NK-92 (cell line): ENCODE measurements around the gene GBP6.
"Not testable (repeated sequence)": the region's sequence is repeated elsewhere in the genome, so short reads cannot be mapped to it uniquely, and the experiment has no call there.

Experiments
- DNase-seq: peaks from one replicate; lab custom pipeline; 2025; ENCODE audit not compliant: unreplicated experiment; lab: John Stamatoyannopoulos, UW

Gene GBP6

GRCh38 chr1:89367221-89367620 is 3.4 kb downstream of the GBP6 start:
- DNase-seq, result no peak

DNA sequence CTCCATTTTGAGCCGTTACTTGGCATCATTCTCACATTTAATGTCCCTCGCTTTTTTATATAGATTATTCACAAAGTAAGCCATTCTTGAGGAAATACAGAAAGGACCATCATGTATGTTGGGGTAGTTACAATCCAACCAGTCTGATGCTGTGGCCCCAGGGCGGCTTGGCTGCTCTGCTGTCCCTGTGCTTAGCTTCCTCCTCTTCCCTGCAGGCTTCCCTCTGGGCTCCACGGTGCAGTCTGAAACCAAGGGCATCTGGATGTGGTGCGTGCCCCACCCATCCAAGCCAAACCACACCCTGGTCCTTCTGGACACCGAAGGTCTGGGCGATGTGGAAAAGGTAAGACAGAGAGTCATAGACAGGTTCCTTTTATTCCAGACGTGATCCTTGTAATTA is 5.5 kb downstream of the GBP6 start:
- no peak for DNase-seq

- DNase-seq, result not testable (repeated sequence)
Measured at GRCh38 chr1:89373810-89374209, 10.0 kb downstream of the GBP6 start.

DNA sequence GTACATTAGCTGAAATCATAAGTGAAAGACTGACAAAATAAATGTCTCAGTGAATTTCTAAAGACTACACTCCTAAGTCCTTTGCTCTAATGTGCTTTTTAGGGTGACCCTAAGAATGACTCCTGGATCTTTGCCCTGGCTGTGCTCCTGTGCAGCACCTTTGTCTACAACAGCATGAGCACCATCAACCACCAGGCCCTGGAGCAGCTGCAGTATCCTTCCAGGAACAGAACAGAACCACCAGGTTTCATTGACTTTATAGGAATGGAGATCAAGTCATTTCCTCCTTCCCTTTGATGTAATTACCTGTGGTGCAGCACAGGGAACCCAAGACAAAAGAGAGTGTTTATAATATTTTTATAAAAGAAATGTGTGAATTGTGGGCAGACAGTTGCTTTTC is 14.1 kb downstream of the GBP6 start:
- no peak for DNase-seq

GRCh38 chr1:89381618-89382017 is 17.8 kb downstream of the GBP6 start:
- no peak for DNase-seq

DNA sequence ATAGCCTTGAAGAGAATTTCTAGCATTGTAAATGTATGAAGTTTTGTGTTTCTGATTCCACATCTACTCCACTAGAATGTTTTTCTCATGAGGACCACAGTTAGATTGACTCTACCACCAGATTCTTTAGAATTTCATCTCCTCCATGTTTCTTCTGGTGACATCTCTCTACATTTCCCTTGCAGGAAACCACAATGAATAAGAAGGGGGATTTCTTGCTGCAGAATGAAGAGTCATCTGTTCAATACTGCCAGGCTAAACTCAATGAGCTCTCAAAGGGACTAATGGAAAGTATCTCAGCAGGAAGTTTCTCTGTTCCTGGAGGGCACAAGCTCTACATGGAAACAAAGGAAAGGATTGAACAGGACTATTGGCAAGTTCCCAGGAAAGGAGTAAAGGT is 18.6 kb downstream of the GBP6 start:
- DNase-seq, result no peak

GRCh38 chr1:89383185-89383584 is 19.3 kb downstream of the GBP6 start:
- DNase-seq, result no peak

DNA sequence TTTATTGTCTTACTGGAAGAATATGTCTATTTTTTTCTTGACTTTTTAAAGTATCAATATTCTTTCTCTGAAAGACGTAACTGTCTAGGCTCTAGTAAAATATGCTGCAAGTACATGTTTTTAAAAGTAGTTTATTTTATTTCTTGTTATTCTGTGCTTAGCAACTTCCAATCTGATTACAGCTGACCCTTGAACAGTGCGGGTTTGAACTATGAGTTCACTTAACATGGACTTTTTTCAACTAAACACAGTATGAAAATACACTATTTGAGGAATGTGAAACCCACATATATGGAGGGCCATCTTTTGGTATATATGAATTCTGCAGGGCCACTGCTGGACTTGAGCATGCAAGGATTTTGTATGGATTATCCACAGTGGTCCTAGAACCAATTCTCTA is 26.8 kb downstream of the GBP6 start:
- no peak for DNase-seq

- DNase-seq, result no peak
Measured at GRCh38 chr1:89391686-89392085, 27.8 kb downstream of the GBP6 start.

GRCh38 chr1:89394851-89395250 is 31.0 kb downstream of the GBP6 start:
- DNase-seq, result no peak

DNA sequence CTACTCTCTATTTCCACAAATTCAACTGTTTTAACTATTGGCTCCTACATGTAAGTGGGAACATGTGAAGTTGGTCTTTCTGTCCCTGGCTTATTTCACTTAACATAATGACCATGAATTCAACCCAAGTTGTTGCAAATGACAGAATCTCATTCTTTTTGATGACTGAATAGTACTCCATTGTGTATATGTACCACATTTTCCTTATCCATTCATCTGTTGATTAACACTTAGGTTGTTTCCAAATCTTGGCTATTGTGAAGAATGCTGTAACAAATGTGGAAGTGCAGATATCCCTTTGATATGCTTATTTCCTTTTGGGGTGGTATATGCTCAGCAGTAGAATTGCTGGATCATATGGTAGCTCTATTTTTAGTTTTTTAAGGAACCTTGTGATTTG is 33.0 kb downstream of the GBP6 start:
- DNase-seq, result no peak

GRCh38 chr1:89405275-89405929 is 41.5 kb downstream of the GBP6 start:
- no peak for DNase-seq

DNA sequence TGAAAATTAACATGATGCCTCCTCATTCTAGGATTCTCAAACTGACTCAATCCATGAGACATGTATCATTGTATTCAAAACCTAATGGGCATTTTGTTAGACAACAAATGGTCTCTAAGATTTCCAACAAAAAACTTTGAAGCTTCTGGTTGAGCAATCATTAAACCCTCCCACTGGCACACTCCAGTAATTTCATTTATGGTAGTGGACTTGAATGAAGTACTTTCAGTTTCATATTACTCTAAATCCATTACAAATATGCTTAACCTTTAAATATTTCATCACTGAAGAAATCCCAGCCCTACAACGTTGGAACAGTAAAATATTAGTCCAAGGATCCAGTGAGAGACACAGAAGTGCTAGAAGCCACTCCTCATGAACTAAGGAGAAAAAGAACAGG is 43.5 kb downstream of the GBP6 start:
- no peak for DNase-seq

DNA sequence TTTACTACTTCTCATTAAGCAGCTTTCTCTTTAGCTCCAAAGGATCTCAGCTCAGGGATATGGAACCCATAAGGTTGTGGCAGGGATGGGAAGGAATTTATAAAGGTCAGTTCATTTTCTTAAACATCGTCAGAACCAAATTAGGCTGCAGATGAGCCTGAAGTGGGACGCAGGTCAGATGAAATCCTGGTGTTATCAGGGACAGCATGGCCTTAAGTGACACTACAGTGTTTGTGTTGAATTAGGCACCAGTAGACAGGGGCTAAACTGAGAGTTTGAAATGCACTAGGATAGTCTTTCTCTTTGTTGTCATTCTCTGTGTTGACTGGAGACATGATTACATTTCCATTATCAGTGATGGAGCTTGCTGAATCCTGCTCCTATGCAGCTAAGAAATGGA is 43.9 kb downstream of the GBP6 start:
- not testable (repeated sequence) for DNase-seq

- no peak for DNase-seq
Measured at GRCh38 chr1:89425056-89425455, 61.2 kb downstream of the GBP6 start.

- DNase-seq, result no peak
Measured at GRCh38 chr1:89429062-89429461, 65.2 kb downstream of the GBP6 start.

GRCh38 chr1:89429681-89430080 is 65.8 kb downstream of the GBP6 start:
- DNase-seq, result not testable (repeated sequence)

GRCh38 chr1:89433421-89433820 is 69.6 kb downstream of the GBP6 start:
- DNase-seq, result no peak

DNA sequence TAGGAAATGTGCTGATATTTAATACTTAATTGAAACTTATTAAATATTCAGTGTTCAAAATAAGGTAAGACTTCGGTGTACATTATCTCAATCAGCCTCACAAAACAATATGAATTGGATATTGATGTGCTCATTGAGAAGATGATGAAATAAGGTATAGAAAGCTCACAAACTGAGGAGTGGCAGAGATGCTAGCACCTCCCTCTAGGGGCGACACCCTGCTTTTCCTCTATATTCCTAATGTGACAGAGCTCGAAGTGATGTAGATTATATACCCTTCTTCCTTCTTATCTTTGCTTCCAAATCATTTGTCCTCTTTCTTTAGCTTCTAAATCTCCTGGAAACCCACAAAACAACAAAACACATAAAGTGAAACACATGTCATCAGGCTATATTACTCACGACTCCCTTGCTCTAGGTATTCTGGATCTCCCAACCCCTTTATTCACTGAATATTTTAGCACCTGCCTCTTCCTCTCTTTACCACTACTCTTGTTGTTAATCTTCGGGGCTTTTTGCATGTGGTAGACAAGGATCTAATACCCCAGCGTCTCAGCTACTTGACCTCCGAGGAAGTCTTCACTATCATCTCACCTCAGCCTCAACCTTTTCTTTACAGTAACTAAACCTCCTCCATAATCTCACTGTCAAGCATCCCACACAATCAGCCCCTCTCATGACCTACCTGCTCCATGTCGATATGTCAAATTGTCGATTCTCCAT is 70.4 kb downstream of the GBP6 start:
- DNase-seq, result not testable (repeated sequence)
